Right lobe of liver (tissue), 6 donors: ENCODE data around the gene SUCLG2. TPM values are rescaled to one million over a fixed set of nuclear protein-coding genes. Genes with fewer than 3 reads are reported as not detected.
"Not testable (repeated sequence)": the region's sequence is repeated elsewhere in the genome, so short reads cannot be mapped to it uniquely, and the experiment has no call there.

ENCODE experiments used
- ATAC-seq, 4 donors: fragments of 200-7000 bp; cut with Tn5 transposase; one replicate each; pipeline ENCODE4 v1.9.1; 2020; ENCODE audit warnings: mild to moderate bottlenecking in 4 of 4, moderate library complexity in 4 of 4
- DNase-seq, 3 donors: peaks; one replicate each; pipeline ENCODE4 v3.0.0-alpha.2; 2020
- H3K27ac ChIP-seq, 3 donors: fragments of 200-600 bp; one replicate each; pipeline ENCODE4 v1.8.0; 2022
- H3K27me3 ChIP-seq, 2 donors: fragments of 200-600 bp; one replicate each; pipeline ENCODE4 v1.8.0; 2022
- H3K36me3 ChIP-seq, 4 donors: fragments of 200-600 bp; sonication (generic) in 1 of 4; one replicate each; pipeline versions ENCODE4 v1.5.1 to v1.8.0; 2017 to 2022; ENCODE audit warnings: control low read depth in 1 of 4
- H3K4me1 ChIP-seq, 4 donors: fragments of 200-600 bp; sonication (generic) in 1 of 4; one replicate each; pipeline versions ENCODE4 v1.5.1 to v1.8.0; 2017 to 2022; ENCODE audit warnings: control low read depth in 1 of 4
- H3K4me3 ChIP-seq, 3 donors: fragments of 200-600 bp; one replicate each; pipeline ENCODE4 v1.8.0; 2022
- H3K9me3 ChIP-seq, 4 donors: fragments of 200-600 bp; sonication (generic) in 1 of 4; one replicate each; pipeline versions ENCODE4 v1.5.1 to v1.8.0; 2017 to 2022; ENCODE audit warnings: control low read depth in 1 of 4
- POLR2A ChIP-seq: fragments of 450-650 bp; IDR thresholded peaks from one replicate; pipeline ENCODE4 v1.6.1; 2017; ENCODE audit warnings: antibody characterized with exemption, mild to moderate bottlenecking
- WGBS: methylation state at CpG from one replicate; pipeline ENCODE4 v1.1.6; 2018; ENCODE audit warnings: low coverage, low lambda C conversion rate; ENCODE audit not compliant: insufficient coverage; ENCODE audit errors: missing lambda C conversion rate; 5-methylcytosine and 5-hydroxymethylcytosine counted together
- intact Hi-C, 2 donors: fragments of 100-400 bp; cut with DNase I; formaldehyde crosslinking; loops; one replicate each; pipeline versions ENCODE4 v1.11.2 to v1.14.1; 2022
- total RNA-seq, 6 experiments: library from RNA; depleted of rRNA in 2 of 6; stranded (reverse); fragments of >200 nt in 2 of 6; fragmentation: NEBNext Ultra II Directional in 3 of 6; extraction: Animal tissue kit (Norgen Biotek cat#: 25700) in 3 of 6; gene quantifications; one replicate each; pipeline versions ENCODE4 v1.1.0 to v1.2.4, GENCODE V29; 2016 to 2023
- TF ChIP-seq, protein P1 (sequence below), 4 donors: fragments of 200-600 bp in 3 of 4; fragments of 450-650 bp in 1 of 4; IDR thresholded peaks; one replicate each; pipeline versions ENCODE4 v1.5.1 to v1.8.0; 2016 to 2022; ENCODE audit warnings: antibody characterized with exemption in 4 of 4, mild to moderate bottlenecking in 2 of 4
- donor health status: DM: no; HTN: yes; CAD: no.
- donor health status: DM: no; HTN: no; CAD: no.
- donor health status: DM: no; HTN: no; CAD: no.
- donor health status: DM: no; HTN: yes; CAD: no.
- donor health status: DM: no; HTN: yes; CAD: no.

The SUCLG2 gene
- total RNA-seq, 6 experiments from 2014 or later = 138 to 167 (median 158) TPM

DNA sequence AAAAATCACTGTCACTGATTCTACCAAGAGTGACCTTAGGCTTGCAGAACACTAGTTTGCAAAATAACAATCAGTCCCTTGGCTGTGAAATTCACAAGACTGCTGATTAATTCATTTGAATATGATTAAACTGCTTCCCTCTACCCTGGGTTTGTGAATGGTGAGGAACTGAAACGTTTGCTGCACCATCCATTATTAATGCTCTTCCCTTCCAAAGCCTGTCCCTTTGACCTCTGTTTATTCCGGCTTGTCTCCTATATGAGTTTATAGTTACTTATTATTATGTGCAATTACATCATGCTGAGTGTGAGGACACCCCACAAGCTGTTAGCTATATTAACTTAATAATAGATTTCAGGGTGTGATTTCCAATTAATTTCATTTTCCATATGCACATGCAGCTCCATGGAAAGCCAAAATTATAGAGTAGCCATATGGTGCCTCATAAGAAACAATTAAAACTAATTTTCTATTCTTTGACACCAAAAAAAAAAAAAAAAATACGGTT is 96.5 kb downstream of the SUCLG2 start:
- no peak overlapping the region for H3K4me3 ChIP-seq
- 87% methylated on average over 3 of the region's 3 CpGs for WGBS
- H3K27me3 ChIP-seq = no peaks in the 10 kb centered on the region
- TF ChIP-seq, protein P1, sequence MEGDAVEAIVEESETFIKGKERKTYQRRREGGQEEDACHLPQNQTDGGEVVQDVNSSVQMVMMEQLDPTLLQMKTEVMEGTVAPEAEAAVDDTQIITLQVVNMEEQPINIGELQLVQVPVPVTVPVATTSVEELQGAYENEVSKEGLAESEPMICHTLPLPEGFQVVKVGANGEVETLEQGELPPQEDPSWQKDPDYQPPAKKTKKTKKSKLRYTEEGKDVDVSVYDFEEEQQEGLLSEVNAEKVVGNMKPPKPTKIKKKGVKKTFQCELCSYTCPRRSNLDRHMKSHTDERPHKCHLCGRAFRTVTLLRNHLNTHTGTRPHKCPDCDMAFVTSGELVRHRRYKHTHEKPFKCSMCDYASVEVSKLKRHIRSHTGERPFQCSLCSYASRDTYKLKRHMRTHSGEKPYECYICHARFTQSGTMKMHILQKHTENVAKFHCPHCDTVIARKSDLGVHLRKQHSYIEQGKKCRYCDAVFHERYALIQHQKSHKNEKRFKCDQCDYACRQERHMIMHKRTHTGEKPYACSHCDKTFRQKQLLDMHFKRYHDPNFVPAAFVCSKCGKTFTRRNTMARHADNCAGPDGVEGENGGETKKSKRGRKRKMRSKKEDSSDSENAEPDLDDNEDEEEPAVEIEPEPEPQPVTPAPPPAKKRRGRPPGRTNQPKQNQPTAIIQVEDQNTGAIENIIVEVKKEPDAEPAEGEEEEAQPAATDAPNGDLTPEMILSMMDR (IDR thresholded peaks at IDR 0.05) = no peak
- no peak for TF ChIP-seq POLR2A
- H3K36me3 ChIP-seq = no peaks in the 10 kb centered on the region
- H3K27ac ChIP-seq = no peak overlapping the region
- no peaks in the 10 kb centered on the region for H3K4me1 ChIP-seq
- ATAC-seq (no peak), DNase-seq (no peak)
- H3K9me3 ChIP-seq = no peaks in the 10 kb centered on the region
- intact Hi-C loops = no loop called here

DNA sequence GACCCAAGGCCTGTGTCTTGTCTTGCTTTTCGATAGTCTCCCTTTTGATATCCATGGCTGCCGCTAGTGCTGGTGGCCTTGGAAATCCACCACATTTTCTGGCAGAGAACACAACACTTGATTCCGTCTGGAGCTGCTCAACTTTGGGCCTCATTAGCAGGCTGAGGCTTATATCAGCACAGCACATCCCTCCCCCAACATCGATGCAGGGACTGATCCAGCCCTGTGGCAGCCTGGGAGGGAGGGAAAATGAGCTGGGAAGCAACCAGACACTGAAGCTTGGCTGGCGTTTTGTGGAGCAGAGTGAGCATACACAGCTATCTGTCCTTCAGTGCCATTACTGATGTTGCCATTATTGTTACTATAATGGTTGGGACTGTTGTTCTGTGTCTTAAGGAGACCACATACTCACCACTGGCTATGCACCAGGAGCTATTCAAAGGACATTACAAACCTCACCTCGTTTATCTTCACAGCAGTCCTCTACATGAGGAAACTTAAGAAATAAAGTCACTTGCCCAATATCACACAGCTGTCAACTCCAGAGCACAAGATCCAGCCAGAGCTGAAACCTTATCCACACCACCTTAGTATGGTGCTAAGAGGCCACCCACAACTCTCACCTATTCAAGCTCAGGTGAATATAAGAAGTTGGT is 102.9 kb downstream of the SUCLG2 start:
- Histone ChIP-seq H3K36me3 (no peaks in the 10 kb centered on the region), H3K4me3 (no peak overlapping the region), H3K27ac (no peak overlapping the region), H3K4me1 (no peaks in the 10 kb centered on the region), H3K9me3 (no peaks in the 10 kb centered on the region), H3K27me3 (no peaks in the 10 kb centered on the region)
- DNase-seq (no peak), ATAC-seq (peak in 2 of 4 donors; percentile 22 to 27)
- WGBS = 68% methylated on average over 5 of the region's 6 CpGs
- TF ChIP-seq, protein P1 (IDR thresholded peaks at IDR 0.05) = no peak
- no peak for TF ChIP-seq POLR2A
- intact Hi-C loops = no loop called here

DNA sequence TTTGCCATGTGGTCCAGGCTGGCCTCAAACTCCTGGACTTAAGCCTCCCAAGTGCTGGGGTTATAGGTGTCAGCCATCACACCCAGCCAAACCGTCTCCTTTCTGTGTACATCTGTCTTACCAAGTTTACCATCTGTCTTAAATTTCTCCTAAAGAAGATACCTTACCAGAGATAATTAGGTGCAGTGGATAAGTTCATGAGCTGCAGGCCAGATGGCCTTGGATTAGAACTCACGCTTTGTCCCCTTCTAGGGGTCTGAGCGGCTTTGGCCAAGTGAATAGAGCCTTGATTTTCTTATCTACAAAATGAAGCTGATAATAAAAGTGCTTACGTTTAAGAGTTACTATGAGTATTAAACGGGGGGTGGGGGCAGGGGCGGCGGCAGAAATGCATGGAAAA is 103.9 kb downstream of the SUCLG2 start:
- no peak for TF ChIP-seq POLR2A
- TF ChIP-seq, protein P1 (IDR thresholded peaks at IDR 0.05) = no peak
- intact Hi-C loops = no loop called here
- Histone ChIP-seq H3K4me1 (no peaks in the 10 kb centered on the region), H3K4me3 (no peak overlapping the region), H3K36me3 (no peaks in the 10 kb centered on the region), H3K27me3 (no peaks in the 10 kb centered on the region), H3K27ac (no peak overlapping the region), H3K9me3 (no peaks in the 10 kb centered on the region)
- DNase-seq = no peak
- no peak for ATAC-seq
- WGBS = 83% methylated on average over 7 of the region's 7 CpGs

DNA sequence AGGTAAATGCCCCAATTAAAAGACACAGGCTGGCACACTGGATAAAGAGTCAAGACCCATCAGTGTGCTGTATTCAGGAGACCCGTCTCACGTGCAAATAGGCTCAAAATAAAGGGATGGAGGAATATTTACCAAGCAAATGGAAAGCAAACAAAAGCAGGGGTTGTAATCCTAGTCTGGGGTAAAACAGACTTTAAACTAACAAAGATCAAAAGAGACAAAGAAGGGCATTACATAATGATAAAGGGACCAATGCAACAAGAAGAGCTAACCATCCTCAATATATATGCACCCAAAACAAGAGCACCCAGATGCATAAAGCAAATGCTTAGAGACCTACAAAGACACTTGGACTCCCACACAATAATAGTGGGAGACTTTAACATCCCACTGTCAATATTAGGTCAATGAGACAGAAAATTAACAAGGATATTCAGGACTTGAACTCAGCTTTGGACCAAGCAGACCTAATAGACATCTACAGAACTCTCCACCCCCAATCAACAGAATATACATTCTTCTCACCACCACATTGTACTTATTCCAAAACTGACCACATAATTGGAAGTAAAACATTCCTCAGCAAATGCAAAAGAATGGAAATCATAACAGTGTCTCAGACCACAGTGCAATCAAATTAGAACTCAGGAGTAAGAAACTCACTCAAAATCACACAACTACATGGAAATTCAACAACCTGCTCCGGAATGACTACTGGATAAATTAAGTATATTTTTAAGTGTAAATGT is 111.7 kb downstream of the SUCLG2 start:
- H3K36me3 ChIP-seq, intact Hi-C loops, H3K27ac ChIP-seq, H3K9me3 ChIP-seq, H3K4me3 ChIP-seq, H3K27me3 ChIP-seq, ATAC-seq, DNase-seq: not testable (repeated sequence)
- WGBS = 47% methylated on average over 3 of the region's 3 CpGs
- peaks cover 0 to 29% (median 6%) of the 10 kb centered on the region in 4 donors for H3K4me1 ChIP-seq
